Mesodermal cell (in vitro differentiated cells): ENCODE measurements around the gene PLXNA4.

ENCODE experiments used
- H3K27ac ChIP-seq: 2 replicates; pipeline ENCODE4 v1.7.0; 2013; ENCODE audit warnings: mild to moderate bottlenecking, low read depth, low read length, moderate library complexity; ENCODE audit not compliant: severe bottlenecking
- H3K36me3 ChIP-seq: 2 replicates; pipeline ENCODE4 v1.7.1; 2013; ENCODE audit warnings: mild to moderate bottlenecking, low read length, moderate library complexity; ENCODE audit not compliant: control insufficient read depth, insufficient read depth
- H3K4me1 ChIP-seq: one replicate; pipeline ENCODE4 v1.7.1; 2013; ENCODE audit warnings: mild to moderate bottlenecking, low read length; ENCODE audit not compliant: insufficient read depth, control insufficient read depth, poor library complexity, severe bottlenecking
- H3K4me3 ChIP-seq: 2 replicates; pipeline ENCODE4 v1.7.0; 2013; ENCODE audit warnings: low read length, control low read depth, mild to moderate bottlenecking; ENCODE audit not compliant: insufficient read depth, poor library complexity, severe bottlenecking; ENCODE audit errors: extremely low read depth
- H3K9me3 ChIP-seq: 2 replicates; pipeline ENCODE4 v1.7.1; 2013; ENCODE audit warnings: mild to moderate bottlenecking, low read length, moderate library complexity; ENCODE audit not compliant: control insufficient read depth
- WGBS, 2 experiments: methylation state at CpG; one replicate each; pipeline ENCODE4 v1.1.5; 2013; ENCODE audit warnings: missing lambda C conversion rate in 2 of 2; ENCODE audit not compliant: insufficient coverage in 2 of 2; 5-methylcytosine and 5-hydroxymethylcytosine counted together

The PLXNA4 gene

GRCh38 chr7:132533916-132534315 lies 42.4 kb downstream of the PLXNA4 start:
- Histone ChIP-seq H3K4me3 (no peak overlapping the region), H3K36me3 (no peaks in the 10 kb centered on the region), H3K27ac (no peak overlapping the region), H3K9me3 (no peaks in the 10 kb centered on the region), H3K4me1 (peaks cover 14% of the 10 kb centered on the region)
- WGBS, 2 experiments, result 70 to 88% methylated on average over 2 of the region's 2 CpGs

- H3K36me3 ChIP-seq, result no peaks in the 10 kb centered on the region
- WGBS, 2 experiments, result 65 to 79% methylated on average over 3 of the region's 4 CpGs
Measured at GRCh38 chr7:132532281-132532680, 44.0 kb downstream of the PLXNA4 start.

GRCh38 chr7:132531562-132531961 lies 44.7 kb downstream of the PLXNA4 start:
- H3K27ac ChIP-seq, result no peak overlapping the region
- WGBS, 2 experiments, result 80 to 84% methylated on average over 4 to 5 of the region's 5 CpGs
- no peaks in the 10 kb centered on the region for H3K36me3 ChIP-seq
- H3K4me1 ChIP-seq, result peaks cover 5% of the 10 kb centered on the region
- no peak overlapping the region for H3K4me3 ChIP-seq
- no peaks in the 10 kb centered on the region for H3K9me3 ChIP-seq

More at GRCh38 chr7:132532281-132532680, 44.0 kb downstream of the PLXNA4 start:
- Histone ChIP-seq H3K4me3 (no peak overlapping the region), H3K27ac (no peak overlapping the region), H3K9me3 (no peaks in the 10 kb centered on the region), H3K4me1 (peaks cover 10% of the 10 kb centered on the region)

- no peaks in the 10 kb centered on the region for H3K36me3 ChIP-seq
- WGBS, 2 experiments, result 78 to 100% methylated on average over 2 to 3 of the region's 3 CpGs
- H3K9me3 ChIP-seq, result no peaks in the 10 kb centered on the region
- H3K4me3 ChIP-seq, result no peak overlapping the region
- H3K27ac ChIP-seq, result no peak overlapping the region
- no peaks in the 10 kb centered on the region for H3K4me1 ChIP-seq
Measured at GRCh38 chr7:132528695-132529094, 47.6 kb downstream of the PLXNA4 start.

GRCh38 chr7:132527467-132528410 lies 48.5 kb downstream of the PLXNA4 start:
- no peak overlapping the region for H3K4me3 ChIP-seq
- H3K9me3 ChIP-seq, result no peaks in the 10 kb centered on the region
- WGBS, 2 experiments, result 86 to 91% methylated on average over 12 to 13 of the region's 17 CpGs
- no peak overlapping the region for H3K27ac ChIP-seq
- H3K36me3 ChIP-seq, result no peaks in the 10 kb centered on the region
- no peaks in the 10 kb centered on the region for H3K4me1 ChIP-seq

- no peak overlapping the region for H3K4me3 ChIP-seq
- WGBS, 2 experiments, result 91% methylated on average over 4 of the region's 7 CpGs; no CpG with 5 or more reads in 1 of the 2 experiments
- no peaks in the 10 kb centered on the region for H3K36me3 ChIP-seq
Measured at GRCh38 chr7:132526111-132526740, 50.0 kb downstream of the PLXNA4 start.

GRCh38 chr7:132521423-132521822 lies 54.8 kb downstream of the PLXNA4 start:
- Histone ChIP-seq H3K4me1 (no peaks in the 10 kb centered on the region), H3K4me3 (no peak overlapping the region), H3K27ac (no peak overlapping the region), H3K9me3 (no peaks in the 10 kb centered on the region), H3K36me3 (no peaks in the 10 kb centered on the region)
- 83 to 89% methylated on average over 3 to 4 of the region's 5 CpGs for whole genome bisulfite sequencing, 2 experiments

More at GRCh38 chr7:132526111-132526740, 50.0 kb downstream of the PLXNA4 start:
- H3K4me1 ChIP-seq, result no peaks in the 10 kb centered on the region
- no peak overlapping the region for H3K27ac ChIP-seq
- no peaks in the 10 kb centered on the region for H3K9me3 ChIP-seq

- no peak overlapping the region for H3K4me3 ChIP-seq
- H3K9me3 ChIP-seq, result no peaks in the 10 kb centered on the region
- H3K36me3 ChIP-seq, result no peaks in the 10 kb centered on the region
- H3K27ac ChIP-seq, result no peak overlapping the region
- WGBS, 2 experiments, result 70 to 89% methylated on average over 2 to 4 of the region's 9 CpGs
- H3K4me1 ChIP-seq, result no peaks in the 10 kb centered on the region
Measured at GRCh38 chr7:132520591-132521280, 55.5 kb downstream of the PLXNA4 start.

GRCh38 chr7:132519936-132520335 lies 56.3 kb downstream of the PLXNA4 start:
- H3K4me3 ChIP-seq, result no peak overlapping the region
- H3K27ac ChIP-seq, result no peak overlapping the region
- H3K9me3 ChIP-seq, result no peaks in the 10 kb centered on the region
- WGBS, 2 experiments, result 62 to 73% methylated on average over 1 of the region's 1 CpG
- no peaks in the 10 kb centered on the region for H3K4me1 ChIP-seq
- H3K36me3 ChIP-seq, result no peaks in the 10 kb centered on the region

GRCh38 chr7:132518839-132519173 lies 57.5 kb downstream of the PLXNA4 start:
- H3K9me3 ChIP-seq, result no peaks in the 10 kb centered on the region
- WGBS, 2 experiments, result 85 to 93% methylated on average over 6 of the region's 6 CpGs
- no peaks in the 10 kb centered on the region for H3K4me1 ChIP-seq
- H3K4me3 ChIP-seq, result no peak overlapping the region
- no peak overlapping the region for H3K27ac ChIP-seq
- no peaks in the 10 kb centered on the region for H3K36me3 ChIP-seq
